GM18499 (cell line): ENCODE measurements around the gene TADA2A.

ENCODE experiments used
- ATAC-seq: cut with Tn5 transposase; IDR thresholded peaks from one replicate; pipeline ENCODE4 v1.9.1; 2021; ENCODE audit warnings: moderate number of reproducible peaks; ENCODE audit not compliant: insufficient read depth, unreplicated experiment

Gene TADA2A

DNA sequence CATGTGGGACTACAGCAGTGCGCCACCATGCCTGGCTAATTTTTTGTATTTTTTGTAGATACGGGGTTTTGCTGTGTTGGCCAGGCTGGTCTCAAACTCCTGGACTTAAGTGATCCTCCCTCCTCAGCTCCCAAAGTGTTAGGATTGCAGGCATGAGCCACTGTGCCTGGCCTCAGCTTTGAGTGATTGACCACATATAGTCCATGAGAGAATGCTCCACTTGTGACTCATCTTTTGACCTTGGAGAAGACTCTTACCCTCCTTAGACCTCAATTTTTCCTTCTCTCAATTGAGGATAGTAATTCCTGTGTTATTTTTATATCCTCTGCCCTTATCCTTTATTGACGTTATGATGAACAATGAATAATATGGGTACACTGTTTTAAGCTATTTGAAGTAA lies 52.1 kb downstream of the TADA2A start:
- no peak for ATAC-seq

DNA sequence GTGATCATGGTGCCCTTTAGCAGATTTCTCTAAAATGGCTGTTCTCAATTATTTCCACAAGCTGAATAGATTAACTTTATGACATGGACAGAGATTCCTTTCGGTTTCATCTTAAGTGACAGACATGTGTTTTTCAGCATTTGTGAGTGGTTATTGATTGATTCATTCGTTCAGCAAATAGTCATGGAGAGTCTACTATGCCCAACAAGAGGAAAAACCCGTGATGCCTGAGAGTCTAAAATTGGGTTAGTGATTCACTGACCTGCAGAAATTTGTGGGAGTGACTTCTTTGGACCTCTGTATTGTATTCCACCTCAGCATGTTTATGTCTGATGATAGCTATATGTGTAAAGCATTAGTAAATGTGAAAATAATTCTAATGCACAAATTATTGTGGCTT lies 55.0 kb downstream of the TADA2A start:
- ATAC-seq = no peak

DNA sequence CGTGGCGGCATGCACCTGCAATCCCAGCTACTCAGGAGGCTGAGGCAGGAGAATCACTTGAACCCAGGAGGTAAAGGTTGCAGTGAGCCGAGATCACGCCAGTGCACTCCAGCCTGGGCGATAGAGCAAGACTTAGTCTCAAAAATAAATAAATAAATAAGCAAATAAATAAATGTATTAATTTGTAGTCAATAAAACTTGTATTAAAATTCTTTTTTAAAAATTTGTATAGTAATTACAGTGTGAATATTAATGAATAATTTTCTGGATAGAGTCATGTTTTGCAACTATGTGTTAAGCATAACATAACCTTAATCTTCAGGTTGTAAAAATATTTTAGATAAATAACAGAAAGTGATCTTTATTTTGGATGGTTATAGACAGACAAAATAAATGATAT lies 55.8 kb downstream of the TADA2A start:
- ATAC-seq = no peak

DNA sequence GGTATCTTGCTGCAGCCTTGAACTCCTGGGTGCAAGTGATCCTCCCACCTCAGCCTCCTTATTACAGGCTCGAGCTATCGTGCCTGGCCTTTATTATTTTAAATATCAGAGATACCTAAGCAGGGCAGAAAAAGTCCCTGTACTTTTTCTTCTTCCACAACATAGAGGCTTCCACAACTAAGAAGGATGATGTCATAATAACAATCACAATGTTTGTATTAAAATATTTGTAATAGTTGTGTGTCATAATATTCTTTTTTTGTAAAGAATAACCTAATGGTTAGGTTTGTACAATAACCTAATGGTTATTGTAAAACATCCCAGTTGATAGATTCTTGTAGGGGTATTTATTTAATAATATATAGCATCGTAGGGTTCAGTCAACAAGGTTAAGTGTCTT lies 56.4 kb downstream of the TADA2A start:
- ATAC-seq = no peak

DNA sequence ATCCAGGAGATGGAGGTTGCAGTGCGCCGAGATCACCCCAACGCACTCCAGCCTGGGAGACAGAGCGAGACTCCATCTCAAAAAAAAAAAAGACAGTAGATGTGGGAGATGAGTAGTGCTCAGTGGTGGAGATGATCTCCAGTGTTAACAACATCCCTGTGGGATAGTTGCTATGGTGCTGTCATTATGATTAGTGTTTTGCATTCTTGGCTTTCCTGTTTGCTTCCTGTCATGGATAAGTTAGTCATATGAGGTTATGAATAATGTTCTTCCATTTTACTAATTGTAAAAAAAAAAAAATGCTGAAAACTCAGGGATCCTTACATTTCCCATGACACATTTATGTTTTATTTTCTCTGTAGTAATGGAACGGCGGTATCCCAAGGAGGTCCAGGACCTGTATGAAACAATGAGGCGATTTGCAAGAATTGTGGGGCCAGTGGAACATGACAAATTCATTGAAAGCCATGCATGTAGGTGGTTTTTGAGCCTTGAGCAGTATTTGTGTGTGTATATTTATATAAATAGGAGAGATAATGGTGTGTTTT lies 58.5 kb downstream of the TADA2A start:
- no peak for ATAC-seq

DNA sequence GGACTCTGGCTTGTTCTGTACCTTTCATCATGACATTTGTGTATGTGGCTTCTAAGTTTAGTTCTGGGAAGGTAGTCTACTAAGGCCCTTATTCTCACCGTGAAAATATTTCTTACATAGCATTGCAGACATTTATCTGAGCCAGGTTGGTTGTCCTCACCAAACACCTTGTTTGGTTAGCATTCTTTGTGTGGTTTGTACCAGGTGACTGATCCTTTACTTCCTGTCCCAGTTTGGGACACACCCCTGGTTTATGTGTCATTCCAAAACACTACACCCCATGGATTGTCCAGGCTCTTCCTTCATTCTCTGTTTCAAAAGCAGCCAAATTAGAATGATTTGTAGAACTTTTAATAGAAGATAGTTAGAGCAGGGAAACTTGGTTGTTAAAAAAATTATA lies 59.8 kb downstream of the TADA2A start:
- no peak for ATAC-seq

DNA sequence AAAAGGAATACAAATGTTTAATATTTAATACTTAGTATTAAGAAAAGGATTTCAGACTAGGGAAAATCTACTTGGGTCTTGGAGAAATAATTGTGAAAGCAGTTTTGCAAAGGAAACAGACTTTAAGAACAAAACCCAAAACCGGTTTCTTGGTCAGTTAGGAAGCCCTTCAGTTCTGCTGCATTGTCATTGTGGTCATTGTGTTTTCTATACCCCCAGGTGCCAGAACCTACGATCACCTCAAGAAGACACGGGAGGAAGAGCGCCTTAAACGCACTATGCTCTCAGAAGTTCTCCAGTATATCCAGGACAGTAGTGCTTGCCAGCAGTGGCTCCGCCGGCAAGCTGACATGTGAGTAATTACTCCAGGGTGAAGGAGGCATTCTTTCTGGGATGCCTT lies 63.5 kb downstream of the TADA2A start:
- ATAC-seq = no peak

DNA sequence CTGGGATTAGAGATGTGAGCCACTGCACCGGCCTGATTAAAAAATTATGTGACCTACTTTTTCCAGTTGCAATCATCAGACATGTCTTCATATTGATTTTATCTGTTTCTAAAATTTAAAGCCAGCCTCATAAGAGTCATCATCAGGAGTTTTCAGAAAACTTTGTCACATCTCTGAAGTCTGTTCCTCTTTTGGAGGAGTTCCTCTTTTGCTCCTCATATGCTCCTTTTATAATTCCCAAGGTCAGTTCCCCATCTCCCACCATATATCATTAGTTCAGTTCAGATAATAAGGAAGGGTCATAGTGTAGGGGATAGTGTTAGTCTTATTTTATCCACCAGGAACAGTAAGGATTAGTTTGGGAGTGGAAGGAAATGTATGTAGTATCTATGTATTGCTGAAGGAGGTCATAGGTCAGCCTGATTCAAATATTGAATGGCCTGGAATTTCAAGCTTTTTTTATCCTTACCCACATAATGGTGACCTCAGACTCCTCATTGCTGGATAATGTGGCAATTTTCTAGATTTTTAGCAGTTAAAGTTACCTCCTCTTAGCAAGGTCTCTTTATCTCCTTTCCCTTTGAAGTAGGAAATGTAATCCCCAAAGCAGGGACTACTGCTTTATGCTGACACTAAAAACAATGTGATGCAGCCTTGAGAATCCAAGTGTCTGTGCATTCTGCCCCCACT lies 69.2 kb downstream of the TADA2A start:
- no peak for ATAC-seq

DNA sequence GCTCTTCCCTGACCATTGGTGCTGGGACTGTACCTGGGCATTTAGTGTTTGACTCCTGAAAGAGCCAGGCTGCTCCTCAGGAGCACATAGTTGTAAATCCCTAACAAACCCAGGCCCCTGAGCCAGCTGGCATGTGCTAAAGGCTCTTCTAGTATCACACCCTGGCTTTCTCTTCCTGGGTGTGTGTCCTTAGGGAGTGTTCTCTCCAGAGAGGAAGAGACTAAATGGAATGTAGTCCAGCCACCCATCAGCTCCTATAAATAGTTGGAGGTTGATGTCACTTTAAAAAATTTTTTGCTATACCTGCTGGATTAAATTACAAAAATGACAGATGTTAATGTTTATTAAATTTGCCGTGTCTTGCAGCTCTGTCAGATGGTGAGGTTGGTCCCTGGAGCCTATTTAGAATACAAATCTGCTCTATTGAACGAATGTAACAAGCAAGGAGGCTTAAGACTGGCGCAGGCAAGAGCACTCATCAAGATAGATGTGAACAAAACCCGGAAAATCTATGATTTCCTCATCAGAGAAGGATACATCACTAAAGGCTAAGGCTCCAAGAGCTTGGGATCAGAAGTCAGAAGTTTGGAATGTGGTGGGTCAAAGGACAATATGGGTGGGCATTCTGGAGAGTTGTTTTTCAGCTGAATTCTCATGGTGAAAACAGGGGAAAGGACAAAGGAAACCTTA lies 69.9 kb downstream of the TADA2A start:
- ATAC-seq = no peak

DNA sequence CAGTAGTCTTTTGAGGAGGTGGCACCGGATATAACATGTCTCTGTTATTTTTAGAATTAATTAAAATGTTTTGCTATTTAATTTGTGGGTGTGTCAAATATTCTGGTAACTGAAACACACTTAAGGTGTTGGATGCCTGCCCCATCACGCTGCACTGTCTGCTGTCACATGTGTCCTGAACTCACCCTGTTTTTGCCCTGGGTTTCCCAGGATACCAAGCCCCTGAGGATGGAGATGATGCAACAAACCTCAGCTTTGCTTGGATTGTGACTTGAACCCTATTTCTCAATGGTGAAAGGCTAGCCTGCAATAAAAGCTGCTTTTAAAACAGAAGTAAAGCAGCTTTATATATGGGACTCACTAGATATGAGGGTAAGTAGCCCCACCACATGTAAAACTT lies 71.5 kb downstream of the TADA2A start:
- no peak for ATAC-seq

DNA sequence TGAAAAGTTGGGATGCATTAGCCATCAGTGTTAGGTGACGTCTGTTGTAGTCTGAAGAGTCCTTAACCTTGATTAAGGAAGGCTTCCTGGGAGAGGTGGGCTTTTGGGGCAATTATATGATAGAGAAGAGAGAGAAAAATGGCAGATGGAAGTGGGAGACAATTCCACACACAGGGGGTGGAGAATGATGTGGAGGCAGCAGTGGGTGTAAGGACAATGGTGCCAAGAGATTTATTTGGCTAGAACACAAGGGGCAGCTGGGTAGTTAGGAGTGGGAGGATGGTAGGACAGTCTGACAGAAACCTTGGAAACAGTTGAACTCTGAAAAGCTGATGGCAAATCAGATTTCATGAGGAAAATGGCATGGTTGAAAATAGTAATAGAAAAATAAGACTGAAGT lies 72.3 kb downstream of the TADA2A start:
- no peak for ATAC-seq

DNA sequence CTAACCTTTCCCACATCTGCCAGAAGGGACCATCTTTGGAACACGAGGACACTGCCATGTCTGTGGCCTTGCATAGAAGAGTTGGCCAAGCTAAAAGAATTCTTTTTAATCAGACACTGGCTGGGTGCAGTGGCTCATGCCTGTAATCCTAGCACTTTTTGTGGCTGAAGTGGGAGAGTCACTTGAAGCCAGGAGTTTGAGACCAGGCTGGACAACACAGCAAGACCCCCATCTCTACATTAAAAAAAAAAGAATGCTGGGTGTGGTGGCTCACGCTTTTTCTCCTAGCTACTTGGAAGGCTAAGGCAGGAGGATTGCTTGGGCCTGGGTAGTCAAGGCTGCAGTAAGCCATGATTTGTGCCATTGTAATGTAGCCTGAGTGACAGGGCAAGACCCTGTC lies 73.7 kb downstream of the TADA2A start:
- no peak for ATAC-seq

DNA sequence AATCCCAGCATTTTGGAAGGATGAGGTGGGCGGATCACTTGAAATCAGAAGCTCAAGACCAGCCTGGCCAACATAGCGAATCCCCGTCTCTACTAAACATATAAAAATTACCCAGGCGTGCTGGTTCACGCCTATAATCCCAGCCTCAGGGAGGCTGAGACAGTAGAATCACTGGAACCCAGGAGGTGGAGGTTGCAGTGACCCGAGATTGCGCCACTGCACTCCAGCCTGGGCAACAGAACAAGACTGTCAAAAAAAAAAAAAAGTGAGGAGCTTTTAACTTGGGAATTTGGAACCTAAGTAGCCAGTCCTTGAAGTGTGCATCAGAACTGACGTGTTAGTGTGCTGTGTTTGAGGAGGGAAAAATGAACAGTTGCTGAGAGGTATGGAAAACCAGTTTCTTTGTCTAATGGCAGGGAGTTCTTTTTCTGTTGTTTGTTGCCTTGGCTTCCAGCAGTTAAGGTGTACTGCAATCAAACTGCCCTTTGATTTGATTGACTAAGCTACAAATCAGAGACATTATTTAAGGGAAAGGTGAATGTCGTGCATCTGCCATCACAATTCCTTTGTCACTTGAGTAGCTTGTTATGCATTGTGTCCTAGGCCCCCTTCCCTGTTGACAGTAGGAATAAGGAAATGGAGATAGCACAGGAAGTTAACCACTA lies 74.4 kb downstream of the TADA2A start:
- no peak for ATAC-seq

DNA sequence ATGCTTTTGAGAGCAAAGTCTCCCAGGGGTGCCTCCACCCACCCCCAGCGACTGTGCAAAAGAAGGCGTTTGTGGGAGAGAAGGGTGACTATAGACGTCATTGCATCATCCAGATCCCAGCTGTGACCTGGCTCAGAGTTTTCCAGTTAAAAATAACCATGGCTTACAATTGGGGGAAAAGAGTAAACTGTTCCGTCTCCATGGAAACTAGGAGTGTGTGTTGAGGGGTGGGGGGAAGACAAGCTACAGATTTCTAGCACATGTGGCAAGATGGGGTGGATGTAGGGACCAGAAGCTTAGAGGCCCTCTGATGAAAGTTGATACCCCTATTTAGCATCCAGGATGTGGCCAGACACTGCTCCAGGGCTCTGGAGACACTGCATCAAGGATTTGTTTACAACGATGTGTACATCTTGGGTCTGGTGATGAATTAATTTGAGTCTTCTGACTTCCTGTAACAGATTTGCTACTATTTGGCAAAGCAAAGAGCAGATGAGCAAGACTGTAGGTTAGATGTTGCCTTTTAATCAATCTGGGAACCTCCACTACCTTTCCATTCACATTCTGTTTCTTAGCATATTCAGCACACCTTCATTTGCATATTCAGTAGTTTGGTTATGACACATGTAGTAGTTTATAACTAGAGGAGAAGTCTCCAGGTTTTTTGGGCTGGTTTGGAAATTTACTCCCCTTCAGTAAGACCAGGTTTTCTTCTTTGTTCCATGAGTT lies 76.8 kb downstream of the TADA2A start:
- ATAC-seq = no peak

DNA sequence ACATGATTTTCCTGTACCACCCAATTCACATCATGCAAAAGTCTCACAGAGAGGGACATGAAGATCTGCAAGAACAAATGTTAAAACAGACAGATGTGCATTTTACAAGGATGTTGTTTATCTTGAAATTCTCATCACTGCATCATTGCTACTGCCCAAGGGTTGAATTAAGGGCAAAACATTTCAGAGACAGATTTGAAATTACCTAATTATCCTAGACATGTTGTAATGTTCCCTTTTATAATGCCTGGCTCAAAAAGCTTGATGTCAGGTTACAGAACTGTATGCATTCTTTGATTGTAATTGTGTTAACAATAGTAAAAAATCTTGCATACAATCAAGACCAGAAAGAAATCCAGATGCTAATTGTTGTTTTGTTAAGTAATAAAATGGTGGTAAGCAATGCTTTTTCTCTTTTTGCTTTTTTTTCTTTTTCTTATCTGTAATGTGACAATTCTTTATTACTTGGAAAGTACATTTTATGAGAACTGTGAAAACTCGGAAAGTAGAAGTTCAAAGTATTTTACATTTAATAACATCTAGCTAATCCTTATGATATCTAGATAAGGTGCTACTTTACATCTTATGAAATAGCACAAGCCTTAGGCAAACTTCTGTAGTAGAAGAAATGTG lies 79.4 kb downstream of the TADA2A start:
- no peak for ATAC-seq

DNA sequence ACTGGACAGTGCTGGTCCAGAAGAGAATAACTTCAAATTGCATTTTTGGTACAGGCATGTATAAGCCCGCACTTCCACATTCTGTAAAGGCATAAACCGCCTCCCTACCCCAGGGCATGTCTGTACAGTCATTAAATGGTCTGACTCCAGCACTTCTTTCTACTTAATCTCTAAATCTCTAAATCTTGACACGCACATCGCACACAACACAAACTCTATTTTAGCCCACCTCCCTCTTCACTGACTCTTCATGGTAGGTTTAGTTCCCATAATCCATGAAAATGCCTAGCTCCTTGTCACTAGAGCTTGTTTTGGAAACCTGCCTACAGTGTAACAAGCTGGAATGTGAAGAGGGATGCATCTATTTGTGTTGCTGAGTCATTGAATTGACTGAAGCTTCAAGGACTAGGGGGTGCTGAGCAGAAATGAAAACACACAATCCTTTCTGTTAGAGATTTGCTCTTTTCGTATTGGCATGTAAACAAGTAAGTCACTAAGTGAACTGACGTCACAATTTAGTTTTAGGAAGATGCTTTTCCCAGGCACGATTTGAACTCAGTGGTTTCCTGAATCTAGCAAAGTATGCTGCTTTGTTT lies 81.4 kb downstream of the TADA2A start:
- ATAC-seq = no peak

DNA sequence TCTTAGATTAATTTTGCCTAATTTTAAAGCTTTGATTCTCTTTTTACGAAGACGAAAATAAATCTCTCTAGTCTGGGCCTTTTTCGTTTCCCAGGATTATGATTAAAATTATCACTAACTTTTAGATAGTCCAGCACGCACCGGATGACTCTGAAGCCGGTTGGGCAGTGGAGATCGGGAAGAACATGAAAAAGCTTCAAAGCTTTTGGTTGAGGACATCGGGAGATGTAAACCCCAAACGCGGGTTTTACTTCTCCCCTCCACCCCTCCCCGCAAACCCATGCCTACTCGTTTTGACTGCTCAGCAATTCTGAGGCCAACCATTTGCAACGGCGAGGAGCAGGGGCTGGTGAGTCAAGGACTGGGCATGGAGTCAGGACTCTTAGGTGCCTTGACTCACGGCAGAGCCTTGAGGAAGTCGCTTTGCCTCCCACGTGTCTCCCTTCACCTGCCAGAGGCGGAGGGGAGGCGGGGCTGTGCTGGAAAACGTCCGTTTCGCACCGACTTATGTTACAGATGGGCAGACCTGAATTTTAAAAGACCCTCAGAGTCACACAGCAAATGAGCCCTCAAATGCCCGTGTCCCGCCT lies 82.0 kb downstream of the TADA2A start:
- ATAC-seq = no peak

DNA sequence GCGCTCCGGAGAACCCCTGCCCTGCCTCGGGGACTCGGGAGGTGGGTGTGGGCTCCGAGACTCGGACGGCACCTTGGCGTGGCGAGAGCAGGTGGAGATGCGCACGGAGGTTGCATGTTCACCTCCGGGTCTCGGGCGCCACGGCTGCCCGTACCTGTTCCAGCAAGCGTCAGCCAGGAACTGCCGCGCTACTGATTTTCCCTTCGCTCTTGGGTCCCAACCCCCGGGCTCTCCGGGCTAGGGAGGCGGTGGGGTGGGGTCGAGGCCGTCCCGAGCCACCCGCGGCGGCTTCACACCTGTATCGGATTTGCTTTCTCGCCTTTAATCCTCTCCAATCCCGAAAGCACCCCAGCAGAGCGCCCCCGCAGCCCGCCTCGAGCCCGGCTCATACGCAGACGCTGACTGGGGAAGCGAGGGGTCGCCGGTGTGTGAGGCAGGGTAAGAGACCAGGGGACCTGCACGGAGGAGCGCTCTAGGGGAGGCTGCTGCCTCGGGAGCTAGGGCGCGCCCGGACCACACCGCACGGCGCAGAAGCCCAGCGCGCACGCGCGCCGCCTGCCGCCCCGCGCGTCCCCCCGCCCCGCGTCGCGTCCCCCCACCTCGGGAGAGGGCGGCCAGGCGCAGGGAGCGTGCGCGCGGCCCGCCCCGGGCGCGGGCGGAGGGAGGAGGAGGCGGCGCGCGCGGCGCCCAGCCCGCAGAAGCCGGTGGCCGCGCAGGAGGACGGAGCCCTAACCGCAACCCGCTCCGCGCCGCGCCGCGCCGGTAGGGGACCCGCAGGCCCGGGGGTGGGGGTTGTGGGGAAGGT lies 82.7 kb downstream of the TADA2A start, which contains the start of gene DUSP14:
DUSP14 (plus strand) TSS at position 695 of the 805 bp plus-strand sequence. CDS start 22,382 bp downstream, outside the sequence.
- no peak for ATAC-seq
